Fibroblast of lung (primary cell): ENCODE measurements around the gene MCF2L.

ENCODE experiments used
- EZH2 ChIP-seq: IDR thresholded peaks from 2 replicates; pipeline ENCODE4 v1.5.1; 2012; ENCODE audit warnings: low read length, control low read depth, mild to moderate bottlenecking; ENCODE audit errors: missing control alignments
- TF ChIP-seq, protein P1 (sequence below), 2 donors: IDR thresholded peaks in 1 of 2; conservative IDR thresholded peaks in 1 of 2; 1 replicate in 1 of 2; 2 replicates in 1 of 2; pipeline ENCODE4 v1.5.1; 2011 to 2012; ENCODE audit warnings: low read length in 2 of 2, control low read depth in 1 of 2, inconsistent platforms in 1 of 2, low read depth in 1 of 2, mild to moderate bottlenecking in 1 of 2

DNA sequence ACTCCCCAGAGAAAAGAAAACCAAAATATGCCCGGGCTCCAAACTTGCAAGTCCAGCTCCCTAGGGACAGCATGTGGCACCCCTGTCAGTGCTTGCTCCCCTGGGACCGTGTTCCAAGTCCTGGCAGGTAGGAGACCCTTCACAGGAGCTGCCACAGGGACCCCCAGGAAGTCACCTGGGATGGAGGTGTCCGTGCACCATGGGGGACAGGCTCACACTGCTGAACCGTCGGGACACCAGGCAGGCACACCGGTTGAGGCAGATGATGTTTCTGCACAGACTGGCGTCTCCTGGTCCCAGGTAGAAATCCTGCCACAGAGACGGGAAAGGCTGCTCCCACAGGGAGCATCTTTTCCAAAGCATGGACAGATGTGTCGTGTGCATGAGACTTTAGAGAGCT, 177.7 kb downstream of the MCF2L start:
- TF ChIP-seq, protein P1, sequence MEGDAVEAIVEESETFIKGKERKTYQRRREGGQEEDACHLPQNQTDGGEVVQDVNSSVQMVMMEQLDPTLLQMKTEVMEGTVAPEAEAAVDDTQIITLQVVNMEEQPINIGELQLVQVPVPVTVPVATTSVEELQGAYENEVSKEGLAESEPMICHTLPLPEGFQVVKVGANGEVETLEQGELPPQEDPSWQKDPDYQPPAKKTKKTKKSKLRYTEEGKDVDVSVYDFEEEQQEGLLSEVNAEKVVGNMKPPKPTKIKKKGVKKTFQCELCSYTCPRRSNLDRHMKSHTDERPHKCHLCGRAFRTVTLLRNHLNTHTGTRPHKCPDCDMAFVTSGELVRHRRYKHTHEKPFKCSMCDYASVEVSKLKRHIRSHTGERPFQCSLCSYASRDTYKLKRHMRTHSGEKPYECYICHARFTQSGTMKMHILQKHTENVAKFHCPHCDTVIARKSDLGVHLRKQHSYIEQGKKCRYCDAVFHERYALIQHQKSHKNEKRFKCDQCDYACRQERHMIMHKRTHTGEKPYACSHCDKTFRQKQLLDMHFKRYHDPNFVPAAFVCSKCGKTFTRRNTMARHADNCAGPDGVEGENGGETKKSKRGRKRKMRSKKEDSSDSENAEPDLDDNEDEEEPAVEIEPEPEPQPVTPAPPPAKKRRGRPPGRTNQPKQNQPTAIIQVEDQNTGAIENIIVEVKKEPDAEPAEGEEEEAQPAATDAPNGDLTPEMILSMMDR (conservative IDR thresholded peaks at IDR 0.05 in 1 of 2, IDR thresholded peaks at IDR 0.05 in 1 of 2; ENCODE audit: low read depth in 1 of 2, low read length in 2 of 2) = no peak
- TF ChIP-seq EZH2 = no peak
